ENCODE data around the gene TAF13. TPM values are rescaled to one million over a fixed set of nuclear protein-coding genes. Genes with fewer than 3 reads are reported as not detected.

Gene TAF13
- total RNA-seq, 6 donors from 2014 or later, result 11.5 to 54.6 (median 35.7) TPM

- Histone ChIP-seq H3K9me3 (no peaks in the 10 kb centered on the region), H3K27ac (no peak overlapping the region), H3K36me3 (no peaks in the 10 kb centered on the region), H3K4me1 (peaks cover 0 to 7% (median 3%) of the 10 kb centered on the region in 4 donors), H3K4me3 (no peak overlapping the region), H3K27me3 (no peaks in the 10 kb centered on the region)
- DNase-seq (no peak), ATAC-seq (ENCODE audit: low FRiP score in 2 of 2) (no peak)
- WGBS, 2 donors, result 84 to 85% methylated on average over 13 of the region's 13 CpGs
- TF ChIP-seq CTCF (IDR thresholded peaks at IDR 0.05), result no peak
Measured at GRCh38 chr1:109084563-109085517, 9.0 kb upstream of the TAF13 start.

DNA sequence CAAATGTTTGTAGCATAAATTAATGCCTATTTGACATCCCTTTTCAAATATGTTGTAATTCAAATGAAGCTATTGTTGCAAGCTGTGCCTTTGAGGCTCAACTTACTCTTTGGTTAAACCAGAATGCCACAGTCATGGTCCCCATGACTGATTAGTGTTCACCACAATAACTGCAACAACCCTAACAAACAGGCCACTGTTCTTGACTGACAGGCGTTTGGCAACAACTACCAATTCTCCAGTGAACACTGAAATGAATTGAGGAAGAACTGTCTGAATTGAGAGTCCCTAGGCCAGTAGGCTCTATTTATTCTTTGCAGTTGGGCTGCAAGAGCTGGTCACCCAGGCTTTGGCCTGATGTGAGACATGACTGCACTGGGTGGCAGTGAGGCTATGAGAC, 8.1 kb upstream of the TAF13 start:
- ATAC-seq (ENCODE audit: low FRiP score in 2 of 2) (no peak), DNase-seq (no peak)
- Histone ChIP-seq H3K9me3 (no peaks in the 10 kb centered on the region), H3K4me3 (no peak overlapping the region), H3K4me1 (peaks cover 0 to 5% (median 0%) of the 10 kb centered on the region in 4 donors), H3K36me3 (no peaks in the 10 kb centered on the region), H3K27ac (no peak overlapping the region), H3K27me3 (no peaks in the 10 kb centered on the region)
- WGBS, 2 donors, result 59 to 62% methylated on average over 1 of the region's 1 CpG
- no peak for TF ChIP-seq POLR2AphosphoS5 (IDR thresholded peaks at IDR 0.05)
- no peak for TF ChIP-seq CTCF (IDR thresholded peaks at IDR 0.05)
- no peak for TF ChIP-seq EP300 (IDR thresholded peaks at IDR 0.05)
- TF ChIP-seq POLR2A (IDR thresholded peaks at IDR 0.05), result no peak

- no peak for DNase-seq
- Histone ChIP-seq H3K4me1 (peaks cover 0 to 5% (median 0%) of the 10 kb centered on the region in 4 donors), H3K4me3 (no peak overlapping the region), H3K9me3 (no peaks in the 10 kb centered on the region), H3K27me3 (no peaks in the 10 kb centered on the region), H3K27ac (no peak overlapping the region), H3K36me3 (no peaks in the 10 kb centered on the region)
- no peak for ATAC-seq (ENCODE audit: low FRiP score in 2 of 2)
- 90 to 98% methylated on average over 3 of the region's 3 CpGs for WGBS, 2 donors
- no peak for TF ChIP-seq POLR2AphosphoS5 (IDR thresholded peaks at IDR 0.05)
- no peak for TF ChIP-seq CTCF (IDR thresholded peaks at IDR 0.05)
- TF ChIP-seq EP300 (IDR thresholded peaks at IDR 0.05), result no peak
- TF ChIP-seq POLR2A (IDR thresholded peaks at IDR 0.05), result no peak
Measured at GRCh38 chr1:109083501-109083900, 7.7 kb upstream of the TAF13 start.

DNA sequence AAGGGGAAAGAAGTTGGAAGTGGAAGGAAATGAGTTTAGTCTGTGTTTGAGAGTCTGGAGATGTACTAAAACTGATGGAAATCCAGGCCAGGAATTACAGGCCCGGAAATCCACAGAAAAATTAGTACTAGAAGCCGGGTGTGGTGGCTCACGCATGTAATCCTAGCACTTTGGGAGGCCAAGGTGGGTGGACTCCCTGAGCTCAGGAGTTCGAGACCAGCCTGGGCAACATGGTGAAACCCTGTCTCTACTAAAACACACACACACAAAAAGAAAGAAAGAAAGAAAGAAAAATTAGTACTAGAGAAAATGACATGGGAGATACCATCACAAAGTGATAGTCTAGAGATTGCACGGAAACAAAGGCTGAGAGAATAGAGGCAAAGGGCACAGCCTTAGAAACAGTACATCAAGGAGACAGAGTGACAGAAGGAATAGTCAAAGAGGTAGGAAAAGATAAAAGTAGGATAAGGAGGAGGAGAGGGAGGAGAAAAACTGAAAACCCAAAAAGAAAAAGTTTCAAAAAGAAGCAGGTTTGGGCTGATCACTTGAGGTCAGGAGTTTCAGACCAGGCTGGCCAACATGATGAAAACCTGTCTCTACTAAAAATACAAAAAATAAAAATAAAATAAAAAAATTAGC, 4.8 kb upstream of the TAF13 start:
- H3K27me3 ChIP-seq, result no peaks in the 10 kb centered on the region
- no peak for TF ChIP-seq CTCF (IDR thresholded peaks at IDR 0.05)
- no peak for TF ChIP-seq POLR2A (IDR thresholded peaks at IDR 0.05)
- H3K27ac ChIP-seq, result peak overlapping the region; percentile 45 to 80 (median 74)
- ATAC-seq (ENCODE audit: low FRiP score in 2 of 2) (no peak), DNase-seq (no peak)
- WGBS, 2 donors, result 71 to 76% methylated on average over 5 of the region's 5 CpGs
- H3K36me3 ChIP-seq, result no peaks in the 10 kb centered on the region
- no peaks in the 10 kb centered on the region for H3K9me3 ChIP-seq
- peaks cover 4 to 8% (median 6%) of the 10 kb centered on the region in 4 donors for H3K4me1 ChIP-seq
- H3K4me3 ChIP-seq, result no peak overlapping the region
